NOMO-1 (cell line): ENCODE measurements around the gene EPHB2.
"Not testable (repeated sequence)": the region's sequence is repeated elsewhere in the genome, so short reads cannot be mapped to it uniquely, and the experiment has no call there.

Source experiments
- DNase-seq, 2 experiments: peaks; one replicate each; lab custom pipeline; 2025; ENCODE audit not compliant: unreplicated experiment in 2 of 2; lab: John Stamatoyannopoulos, UW

EPHB2 gene

GRCh38 chr1:22831729-22832413 is 121.2 kb downstream of the EPHB2 start:
- DNase-seq, result peak; percentile 19 to 37

- no peak for DNase-seq
These were observed 121.8 kb downstream of the EPHB2 start for GRCh38 chr1:22832414-22832786.

- no peak for DNase-seq
These were observed 123.1 kb downstream of the EPHB2 start for GRCh38 chr1:22833699-22834098.

- DNase-seq, result not testable (repeated sequence)
These were observed 123.8 kb downstream of the EPHB2 start for GRCh38 chr1:22834420-22834819.

- no peak for DNase-seq
These were observed 125.1 kb downstream of the EPHB2 start for GRCh38 chr1:22835636-22836319.

- DNase-seq, result no peak
These were observed 126.2 kb downstream of the EPHB2 start for GRCh38 chr1:22836850-22837249.

- DNase-seq, result no peak
These were observed 126.7 kb downstream of the EPHB2 start for GRCh38 chr1:22837332-22837731.

- DNase-seq, result no peak
These were observed 128.3 kb downstream of the EPHB2 start for GRCh38 chr1:22838965-22839364.

- no peak for DNase-seq
These were observed 129.2 kb downstream of the EPHB2 start for GRCh38 chr1:22839806-22840205.

- no peak for DNase-seq
These were observed 130.5 kb downstream of the EPHB2 start for GRCh38 chr1:22841142-22841541.

- no peak for DNase-seq
These were observed 131.2 kb downstream of the EPHB2 start for GRCh38 chr1:22841860-22842281.

- DNase-seq, result not testable (repeated sequence)
These were observed 133.0 kb downstream of the EPHB2 start for GRCh38 chr1:22843441-22844183.

- no peak for DNase-seq
These were observed 134.0 kb downstream of the EPHB2 start for GRCh38 chr1:22844621-22845020.

GRCh38 chr1:22845398-22845935 is 134.8 kb downstream of the EPHB2 start:
- no peak for DNase-seq

- no peak for DNase-seq
These were observed 135.8 kb downstream of the EPHB2 start for GRCh38 chr1:22846458-22846857.

GRCh38 chr1:22847249-22847648 is 136.6 kb downstream of the EPHB2 start:
- no peak for DNase-seq

GRCh38 chr1:22847709-22848108 is 137.1 kb downstream of the EPHB2 start:
- no peak for DNase-seq

- DNase-seq, result no peak
These were observed 137.8 kb downstream of the EPHB2 start for GRCh38 chr1:22848405-22848804.

- no peak for DNase-seq
These were observed 139.1 kb downstream of the EPHB2 start for GRCh38 chr1:22849770-22850169.

- DNase-seq, result no peak
These were observed 139.6 kb downstream of the EPHB2 start for GRCh38 chr1:22850281-22850680.

- no peak for DNase-seq
These were observed 140.0 kb downstream of the EPHB2 start for GRCh38 chr1:22850681-22851080.
